ENCODE data around the gene TEAD1. TPM values are rescaled to one million over a fixed set of nuclear protein-coding genes. Genes with fewer than 3 reads are reported as not detected.

The TEAD1 gene
- 15.9 and 38.1 TPM in 2 replicates for total RNA-seq

DNA sequence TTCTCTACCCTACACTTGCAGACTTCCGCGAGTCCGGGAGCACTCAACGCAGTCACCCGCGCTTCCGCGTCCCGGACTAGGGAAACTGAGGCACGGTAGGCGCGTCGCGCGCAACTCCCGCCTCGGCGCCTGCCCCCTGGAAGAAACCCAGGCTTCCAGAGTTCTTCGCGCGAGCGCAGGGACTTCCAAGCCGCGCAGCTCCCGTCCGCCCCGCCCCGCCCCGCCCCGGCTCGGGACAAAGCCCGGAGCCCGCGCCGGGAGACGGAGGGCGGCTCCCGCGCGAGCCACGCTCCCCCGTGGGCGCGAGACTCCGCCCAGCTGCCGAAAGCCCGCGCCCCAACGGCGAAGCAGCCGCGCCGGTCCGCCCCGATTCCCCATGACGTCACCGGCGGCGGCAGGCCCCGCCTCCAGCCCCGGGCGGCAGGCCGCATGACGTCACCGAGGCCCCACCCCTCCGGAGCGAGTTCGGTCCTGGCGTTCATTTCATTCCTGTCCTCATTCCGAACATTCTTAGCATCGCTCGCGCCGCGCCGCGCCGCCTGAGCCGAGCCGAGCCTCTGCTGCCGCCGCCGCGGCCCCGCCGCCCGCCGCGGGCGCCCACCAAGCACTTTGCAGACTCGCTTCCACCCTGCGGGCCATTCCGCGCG is at the start of gene TEAD1:
TSS of gene TEAD1 (plus strand) at position 498 of the 647 bp plus-strand sequence.

Measured in epithelial cell of umbilical artery (primary cell).